GM23248 (cell line): ENCODE data around the gene SRPK2. TPM values are rescaled to one million over a fixed set of nuclear protein-coding genes. Genes with fewer than 3 reads are reported as not detected.

ENCODE experiments used
- DNase-seq: peaks from one replicate; pipeline ENCODE4 v3.0.0-alpha.2; 2015
- H2AFZ ChIP-seq: fragments of 200-600 bp; sonication (generic); 2 replicates; pipeline ENCODE4 v1.6.1; 2016; ENCODE audit warnings: antibody characterized with exemption
- H3F3A ChIP-seq: fragments of 200-600 bp; sonication (generic); 2 replicates; pipeline ENCODE4 v1.6.1; 2016; ENCODE audit warnings: mild to moderate bottlenecking, antibody characterized with exemption, mixed run types; ENCODE audit not compliant: insufficient read depth
- H3K27ac ChIP-seq: fragments of 200-600 bp; sonication (generic); 2 replicates; pipeline ENCODE4 v1.5.1; 2016; ENCODE audit warnings: mild to moderate bottlenecking
- H3K27me3 ChIP-seq: fragments of 200-600 bp; sonication (generic); replicated peaks from 2 replicates; pipeline ENCODE4 v1.6.1; 2016; ENCODE audit warnings: mild to moderate bottlenecking; ENCODE audit not compliant: insufficient read depth
- H3K36me3 ChIP-seq: fragments of 200-600 bp; sonication (generic); 2 replicates; pipeline ENCODE4 v1.6.1; 2016; ENCODE audit warnings: low read depth, mild to moderate bottlenecking
- H3K4me1 ChIP-seq: fragments of 200-600 bp; sonication (generic); 2 replicates; pipeline ENCODE4 v1.6.1; 2016; ENCODE audit warnings: mild to moderate bottlenecking; ENCODE audit not compliant: insufficient read depth
- H3K4me2 ChIP-seq: fragments of 200-600 bp; sonication (generic); one replicate; pipeline ENCODE4 v1.6.1; 2016; ENCODE audit warnings: mild to moderate bottlenecking; ENCODE audit not compliant: unreplicated experiment
- H3K4me3 ChIP-seq: fragments of 200-600 bp; sonication (generic); 2 replicates; pipeline ENCODE4 v1.5.1; 2016; ENCODE audit warnings: mild to moderate bottlenecking
- H3K79me2 ChIP-seq: fragments of 200-600 bp; sonication (generic); 2 replicates; pipeline ENCODE4 v1.6.1; 2016; ENCODE audit warnings: mild to moderate bottlenecking; ENCODE audit not compliant: insufficient read depth
- H3K9ac ChIP-seq: fragments of 200-600 bp; sonication (generic); 2 replicates; pipeline ENCODE4 v1.6.1; 2016; ENCODE audit warnings: mild to moderate bottlenecking
- H3K9me2 ChIP-seq: fragments of 200-600 bp; sonication (generic); 2 replicates; pipeline ENCODE4 v1.6.1; 2016; ENCODE audit warnings: mixed run types, mild to moderate bottlenecking, moderate library complexity; ENCODE audit not compliant: insufficient read depth
- H3K9me3 ChIP-seq: fragments of 200-600 bp; sonication (generic); one replicate; pipeline ENCODE4 v1.6.1; 2017; ENCODE audit warnings: low read depth
- H4K20me1 ChIP-seq: fragments of 200-600 bp; sonication (generic); 2 replicates; pipeline ENCODE4 v1.6.0; 2016; ENCODE audit not compliant: insufficient read depth
- EZH2 ChIP-seq: fragments of 200-600 bp; sonication (generic); IDR thresholded peaks from 2 replicates; pipeline ENCODE4 v1.6.1; 2018; ENCODE audit warnings: antibody characterized with exemption, mild to moderate bottlenecking; ENCODE audit not compliant: insufficient read depth, poor library complexity, severe bottlenecking
- EZH2phosphoT487 ChIP-seq: fragments of 200-600 bp; sonication (generic); IDR thresholded peaks from 2 replicates; pipeline ENCODE4 v1.6.1; 2018; ENCODE audit warnings: antibody characterized with exemption, moderate library complexity, mild to moderate bottlenecking, low read depth; ENCODE audit not compliant: insufficient read depth
- WGBS, 2 experiments: methylation state at CpG; one replicate each; pipeline ENCODE4 v1.1.6; 2015 to 2017; ENCODE audit warnings: low lambda C conversion rate in 2 of 2, low coverage in 1 of 2; ENCODE audit errors: missing lambda C conversion rate in 2 of 2; 5-methylcytosine and 5-hydroxymethylcytosine counted together
- in situ Hi-C: fragments of 300-500 bp; cut with MboI; formaldehyde crosslinking; loops from 2 replicates; pipeline ENCODE4 v1.15.0; 2020
- polyA plus RNA-seq: library from polyadenylated mRNA; unstranded; fragments of >200 nt; fragmentation: Nextera tagmentation; extraction: Ambion mirVana; gene quantifications from 2 replicates; pipeline ENCODE4 v1.2.1, GENCODE V29; 2016
- small RNA-seq: library from RNA; depleted of rRNA; stranded (forward); fragments of <200 nt; gene quantifications from one replicate; pipeline ENCODE3, GENCODE V24; 2014; ENCODE audit warnings: low read depth, low replicate concordance
- total RNA-seq: library from RNA; depleted of rRNA; stranded (reverse); fragments of >200 nt; shearing (Covaris generic); gene quantifications from 2 replicates; pipeline ENCODE4 v1.2.3, GENCODE V29; 2014; rRNA removed

Gene SRPK2
- total and polyA plus RNA-seq, 2 experiments from 2014 or later = 53.1 to 85.2 TPM

DNA sequence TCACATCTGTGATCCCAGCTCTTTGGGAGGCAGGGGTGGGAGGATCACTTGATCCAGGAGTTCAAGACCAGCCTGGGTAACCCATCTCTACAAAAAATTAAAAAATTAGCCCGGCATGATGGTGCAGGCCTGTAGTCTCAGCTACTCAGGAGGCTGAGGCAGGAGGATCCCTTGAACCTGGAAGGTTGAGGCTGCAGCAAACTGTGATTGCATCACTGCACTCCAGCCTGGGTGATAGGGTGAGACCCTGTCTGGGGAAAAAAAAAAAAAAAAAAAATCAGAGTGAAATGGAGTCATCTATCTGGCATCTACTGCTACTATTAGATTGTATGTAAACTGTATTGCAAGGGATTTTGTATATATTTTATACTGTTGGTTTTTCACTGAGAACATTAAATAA is 315.6 kb downstream of the SRPK2 start:
- 100% methylated on average over 1 of the region's 1 CpG for WGBS, 2 experiments
- peaks cover 94% of the 10 kb centered on the region for H3K79me2 ChIP-seq
- H3K4me2 ChIP-seq = no peak overlapping the region
- peaks cover 30% of the 10 kb centered on the region; the same call in 1 of the 2 replicates for H3F3A ChIP-seq
- H4K20me1 ChIP-seq = no peaks in the 10 kb centered on the region
- no peaks in the 10 kb centered on the region for H3K4me1 ChIP-seq
- in situ Hi-C loops = no loop called here
- H3K9ac ChIP-seq = no peak overlapping the region
- no peaks in the 10 kb centered on the region for H3K9me2 ChIP-seq
- no peaks in the 10 kb centered on the region for H3K9me3 ChIP-seq
- no peak overlapping the region for H3K27ac ChIP-seq
- H3K4me3 ChIP-seq = no peak overlapping the region
- TF ChIP-seq EZH2phosphoT487 (no peak), EZH2 (no peak)
- DNase-seq = no peak
- peaks cover 75% of the 10 kb centered on the region for H3K36me3 ChIP-seq
- H3K27me3 ChIP-seq = no peaks in the 10 kb centered on the region
- no peak overlapping the region for H2AFZ ChIP-seq

DNA sequence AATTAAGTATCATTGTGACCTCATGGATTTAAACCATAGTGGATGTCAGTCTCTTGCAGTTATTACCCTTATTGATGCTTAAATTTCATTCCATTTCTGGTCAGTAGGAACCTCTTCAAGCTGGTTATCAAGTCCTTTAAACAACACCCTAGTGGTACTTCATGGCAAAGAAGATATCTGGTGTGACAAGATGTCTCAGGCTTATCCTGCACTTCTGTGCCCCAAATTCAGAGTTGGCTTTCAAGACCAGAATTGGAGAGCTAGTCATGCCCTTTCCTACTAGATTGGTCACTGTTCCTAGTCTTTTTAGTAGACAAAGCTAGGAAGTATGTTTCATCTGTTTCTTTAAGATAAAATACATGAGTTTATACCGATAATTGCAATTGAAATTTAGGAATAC is 319.8 kb downstream of the SRPK2 start:
- TF ChIP-seq EZH2 = no peak
- TF ChIP-seq EZH2phosphoT487 = no peak
- Histone ChIP-seq H3F3A (peaks cover 9% of the 10 kb centered on the region; the same call in 1 of the 2 replicates), H2AFZ (no peak overlapping the region), H3K4me2 (no peak overlapping the region), H3K27me3 (no peaks in the 10 kb centered on the region), H3K9ac (no peak overlapping the region), H3K4me1 (no peaks in the 10 kb centered on the region), H3K9me2 (no peaks in the 10 kb centered on the region), H3K27ac (no peak overlapping the region), H3K79me2 (peaks cover 97% of the 10 kb centered on the region), H3K4me3 (no peak overlapping the region), H3K36me3 (peaks cover 69% of the 10 kb centered on the region), H3K9me3 (no peaks in the 10 kb centered on the region), H4K20me1 (no peaks in the 10 kb centered on the region)
- DNase-seq = no peak
- 96 to 100% methylated on average over 1 of the region's 1 CpG for WGBS, 2 experiments
- in situ Hi-C loops = no loop called here

DNA sequence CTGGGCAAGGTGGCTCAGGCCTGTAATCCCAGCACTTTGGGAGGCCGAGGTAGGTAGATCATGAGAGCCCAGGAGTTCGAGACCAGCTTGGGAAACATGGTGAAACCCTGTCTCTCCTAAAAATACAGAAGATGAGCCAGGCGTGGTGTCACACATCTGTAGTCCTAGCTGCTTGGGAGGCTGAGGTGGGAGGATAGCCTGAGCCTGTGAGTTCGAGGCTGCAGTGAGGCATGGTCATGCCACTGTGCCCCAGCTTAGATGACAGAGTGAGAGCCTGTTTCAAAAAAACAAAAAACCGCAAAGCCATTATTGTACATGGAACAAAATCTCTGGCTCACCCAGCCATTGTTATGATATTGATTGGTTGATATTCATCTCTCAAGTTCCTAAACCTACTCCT is 321.0 kb downstream of the SRPK2 start:
- Histone ChIP-seq H3K27ac (no peak overlapping the region), H2AFZ (no peak overlapping the region), H3K27me3 (no peaks in the 10 kb centered on the region), H3K9ac (no peak overlapping the region), H3F3A (peaks cover 16% of the 10 kb centered on the region; the same call in 1 of the 2 replicates), H3K4me1 (no peaks in the 10 kb centered on the region), H3K36me3 (peaks cover 72% of the 10 kb centered on the region), H3K4me3 (no peak overlapping the region), H3K79me2 (peaks cover 97% of the 10 kb centered on the region), H3K4me2 (no peak overlapping the region), H3K9me3 (no peaks in the 10 kb centered on the region), H3K9me2 (no peaks in the 10 kb centered on the region), H4K20me1 (no peaks in the 10 kb centered on the region)
- 94 to 98% methylated on average over 5 of the region's 5 CpGs for WGBS, 2 experiments
- in situ Hi-C loops = no loop called here
- no peak for DNase-seq
- TF ChIP-seq EZH2 = no peak
- no peak for TF ChIP-seq EZH2phosphoT487

Small RNAs within 50 kb of the gene (small RNA-seq; reads per million reads assigned to genes)
- gene AC005070.2 (not detected), gene RNU6-1322P (not detected)

Other genes starting within 250 kb of the SRPK2 start
- 20.1 and 39.3 TPM in 2 replicates for gene PUS7, start 133.3 kb upstream of the SRPK2 start, total RNA-seq
- 13.6 and 16.0 TPM in 2 replicates for gene PUS7, start 133.3 kb upstream of the SRPK2 start, polyA plus RNA-seq
- 12.6 and 16.2 TPM in 2 replicates for gene RINT1, start 143.3 kb upstream of the SRPK2 start, total RNA-seq
- 24.1 and 24.7 TPM in 2 replicates for gene RINT1, start 143.3 kb upstream of the SRPK2 start, polyA plus RNA-seq
- not detected in 2 replicates for gene EFCAB10, start 192.6 kb upstream of the SRPK2 start, total RNA-seq
- 0.25 and 0.39 TPM in 2 replicates for gene EFCAB10, start 192.6 kb upstream of the SRPK2 start, polyA plus RNA-seq